Gastrocnemius medialis (tissue), 4 donors: ENCODE measurements around the gene GRIK1.

Experiments
- POLR2A ChIP-seq, 2 donors: fragments of 450-650 bp; IDR thresholded peaks; one replicate each; pipeline ENCODE4 v1.6.1; 2017; ENCODE audit warnings: antibody characterized with exemption in 2 of 2, mild to moderate bottlenecking in 2 of 2, moderate library complexity in 2 of 2
- TF ChIP-seq, protein P1 (sequence below), 5 experiments: fragments of 450-650 bp in 3 of 5; fragments of 200-600 bp in 2 of 5; sonication (generic) in 2 of 5; IDR thresholded peaks in 4 of 5; conservative IDR thresholded peaks in 1 of 5; 1 replicate in 4 of 5; 2 replicates in 1 of 5; pipeline ENCODE4 v1.5.1; 2016 to 2019; ENCODE audit warnings: antibody characterized with exemption in 5 of 5, mild to moderate bottlenecking in 3 of 5, moderate library complexity in 3 of 5

DNA sequence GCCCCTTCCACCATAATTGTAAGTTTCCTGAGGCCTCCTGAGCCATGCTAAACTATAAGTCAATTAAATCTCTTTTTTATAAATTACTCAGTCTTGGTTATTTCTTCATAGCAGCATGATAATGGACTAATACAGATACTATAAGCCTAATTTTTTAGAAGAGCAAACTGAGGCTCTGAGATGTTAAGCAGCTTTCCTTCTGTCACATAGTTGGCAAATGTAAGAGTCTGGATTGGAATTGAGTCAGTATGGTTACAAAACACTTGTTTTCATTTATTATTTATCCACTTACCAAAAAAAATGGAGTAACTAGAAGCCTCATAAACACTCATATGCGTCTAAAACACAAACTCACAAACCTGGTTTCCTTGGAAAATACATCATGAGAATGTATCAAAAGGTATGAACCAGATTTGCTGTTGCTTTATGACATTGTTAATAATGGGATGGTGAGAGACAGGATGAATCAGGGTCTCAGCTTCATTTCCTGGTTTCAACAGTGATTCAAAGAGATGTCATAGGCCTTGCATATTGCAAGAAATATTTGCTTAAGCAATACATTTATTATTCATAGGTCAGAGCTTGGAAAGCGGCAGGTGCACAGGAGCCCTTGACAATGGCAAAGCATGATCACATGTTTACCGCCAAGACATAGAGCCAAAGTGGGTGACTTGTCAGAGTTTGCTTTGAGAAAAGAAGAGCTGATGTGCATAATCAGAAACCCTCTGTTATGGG, 221.5 kb downstream of the GRIK1 start:
- no peak for TF ChIP-seq POLR2A (IDR thresholded peaks at IDR 0.05)
- TF ChIP-seq, protein P1, sequence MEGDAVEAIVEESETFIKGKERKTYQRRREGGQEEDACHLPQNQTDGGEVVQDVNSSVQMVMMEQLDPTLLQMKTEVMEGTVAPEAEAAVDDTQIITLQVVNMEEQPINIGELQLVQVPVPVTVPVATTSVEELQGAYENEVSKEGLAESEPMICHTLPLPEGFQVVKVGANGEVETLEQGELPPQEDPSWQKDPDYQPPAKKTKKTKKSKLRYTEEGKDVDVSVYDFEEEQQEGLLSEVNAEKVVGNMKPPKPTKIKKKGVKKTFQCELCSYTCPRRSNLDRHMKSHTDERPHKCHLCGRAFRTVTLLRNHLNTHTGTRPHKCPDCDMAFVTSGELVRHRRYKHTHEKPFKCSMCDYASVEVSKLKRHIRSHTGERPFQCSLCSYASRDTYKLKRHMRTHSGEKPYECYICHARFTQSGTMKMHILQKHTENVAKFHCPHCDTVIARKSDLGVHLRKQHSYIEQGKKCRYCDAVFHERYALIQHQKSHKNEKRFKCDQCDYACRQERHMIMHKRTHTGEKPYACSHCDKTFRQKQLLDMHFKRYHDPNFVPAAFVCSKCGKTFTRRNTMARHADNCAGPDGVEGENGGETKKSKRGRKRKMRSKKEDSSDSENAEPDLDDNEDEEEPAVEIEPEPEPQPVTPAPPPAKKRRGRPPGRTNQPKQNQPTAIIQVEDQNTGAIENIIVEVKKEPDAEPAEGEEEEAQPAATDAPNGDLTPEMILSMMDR (IDR thresholded peaks at IDR 0.05 in 4 of 5, conservative IDR thresholded peaks at IDR 0.05 in 1 of 5), result no peak
